ENCODE data around the gene HOXB4. TPM values are rescaled to one million over a fixed set of nuclear protein-coding genes. Genes with fewer than 3 reads are reported as not detected.

Gene HOXB4
- total RNA-seq, 1 experiment from 2014 or later, result 0.22 TPM

GRCh38 chr17:48601539-48602425, 23.6 kb upstream of the HOXB4 start:
- H4K20me1 ChIP-seq (ENCODE audit: low read length), result peaks cover 30% of the 10 kb centered on the region
- peak overlapping the region; percentile 82 for H3K4me3 ChIP-seq (ENCODE audit: low read length)
- no peak; the same call in 1 of the 2 replicates for ATAC-seq
- peak overlapping the region; percentile 92 for H2AFZ ChIP-seq (ENCODE audit: low read length)
- BruUV-seq (replicated peaks), result no TSS peak
- peaks cover 38% of the 10 kb centered on the region for H3K4me1 ChIP-seq (ENCODE audit: insufficient read depth, low read length)
- ChIA-PET POLR2A (ENCODE audit: unreplicated experiment) (interaction anchor here (0.5 kb wide), 1 partner anchor 265 kb away, joined by 5 read pairs; no protein-coding TSS in a partner anchor), CTCF (no interaction called here)
- H3K79me2 ChIP-seq (ENCODE audit: low read length), result peaks cover 79% of the 10 kb centered on the region
- H3K27ac ChIP-seq (ENCODE audit: low read length), result no peak overlapping the region
- H3K9me2 ChIP-seq (replicated peaks; ENCODE audit: low read length), result no peaks in the 10 kb centered on the region
- H3K4me2 ChIP-seq (ENCODE audit: low read length), result peak overlapping the region; percentile 95
- intact Hi-C loops (cut with micrococcal nuclease), result no loop called here
- no peaks in the 10 kb centered on the region for H3K27me3 ChIP-seq (ENCODE audit: low read length)
- DNase-seq, result no peak
- no peak for TF ChIP-seq EZH2phosphoT487 (IDR thresholded peaks at IDR 0.05; ENCODE audit: borderline replicate concordance, low read length)
- H3K9ac ChIP-seq (ENCODE audit: low read length), result peak overlapping the region; percentile 39; the same call in 1 of the 2 replicates
- no peaks in the 10 kb centered on the region for H3K36me3 ChIP-seq (ENCODE audit: low read depth, low read length)
- no peaks in the 10 kb centered on the region for H3F3A ChIP-seq (ENCODE audit: low read length, unreplicated experiment)
- no peaks in the 10 kb centered on the region for H3K9me3 ChIP-seq (ENCODE audit: low read length)

GRCh38 chr17:48601207-48601538, 23.0 kb upstream of the HOXB4 start:
- TF ChIP-seq EZH2 (IDR thresholded peaks at IDR 0.05; ENCODE audit: low read length, unreplicated experiment), result no peak
- no peak for TF ChIP-seq CTCF (conservative IDR thresholded peaks at IDR 0.05; ENCODE audit: low read depth, low read length)
- TF ChIP-seq EZH2phosphoT487 (IDR thresholded peaks at IDR 0.05; ENCODE audit: borderline replicate concordance, low read length), result no peak
- intact Hi-C loops (cut with micrococcal nuclease), result no loop called here
- peak overlapping the region; percentile 39; the same call in 1 of the 2 replicates for H3K9ac ChIP-seq (ENCODE audit: low read length)
- no peak for ATAC-seq
- BruUV-seq (replicated peaks), result no TSS peak
- no peaks in the 10 kb centered on the region for H3K9me3 ChIP-seq (ENCODE audit: low read length)
- no peaks in the 10 kb centered on the region for H3K36me3 ChIP-seq (ENCODE audit: low read depth, low read length)
- peaks cover 30% of the 10 kb centered on the region for H4K20me1 ChIP-seq (ENCODE audit: low read length)
- peaks cover 82% of the 10 kb centered on the region for H3K79me2 ChIP-seq (ENCODE audit: low read length)
- CTCF ChIA-PET, result no interaction called here
- POLR2A ChIA-PET (ENCODE audit: unreplicated experiment), result interaction anchor here (0.5 kb wide), 1 partner anchor 265 kb away, joined by 5 read pairs; no protein-coding TSS in a partner anchor
- H3K27ac ChIP-seq (ENCODE audit: low read length), result no peak overlapping the region
- no peak overlapping the region for H2AFZ ChIP-seq (ENCODE audit: low read length)
- no peak for DNase-seq
- H3K9me2 ChIP-seq (replicated peaks; ENCODE audit: low read length), result no peaks in the 10 kb centered on the region
- H3F3A ChIP-seq (ENCODE audit: low read length, unreplicated experiment), result no peaks in the 10 kb centered on the region
- no peaks in the 10 kb centered on the region for H3K27me3 ChIP-seq (ENCODE audit: low read length)
- peaks cover 38% of the 10 kb centered on the region for H3K4me1 ChIP-seq (ENCODE audit: insufficient read depth, low read length)
- H3K4me2 ChIP-seq (ENCODE audit: low read length), result peak overlapping the region; percentile 95
- peak overlapping the region; percentile 82 for H3K4me3 ChIP-seq (ENCODE audit: low read length)

GRCh38 chr17:48600244-48601098, 22.3 kb upstream of the HOXB4 start:
- BruUV-seq (replicated peaks), result no TSS peak
- TF ChIP-seq EZH2phosphoT487 (IDR thresholded peaks at IDR 0.05; ENCODE audit: borderline replicate concordance, low read length) (no peak), CTCF (conservative IDR thresholded peaks at IDR 0.05; ENCODE audit: low read depth, low read length) (no peak), EZH2 (IDR thresholded peaks at IDR 0.05; ENCODE audit: low read length, unreplicated experiment) (no peak)
- Histone ChIP-seq H3F3A (ENCODE audit: low read length, unreplicated experiment) (no peaks in the 10 kb centered on the region), H3K36me3 (ENCODE audit: low read depth, low read length) (no peaks in the 10 kb centered on the region), H3K9ac (ENCODE audit: low read length) (no peak overlapping the region), H3K4me1 (ENCODE audit: insufficient read depth, low read length) (peaks cover 35% of the 10 kb centered on the region), H3K79me2 (ENCODE audit: low read length) (peaks cover 82% of the 10 kb centered on the region), H3K27me3 (ENCODE audit: low read length) (no peaks in the 10 kb centered on the region), H2AFZ (ENCODE audit: low read length) (no peak overlapping the region), H3K4me2 (ENCODE audit: low read length) (peak overlapping the region; percentile 95), H3K4me3 (ENCODE audit: low read length) (no peak overlapping the region), H3K9me2 (replicated peaks; ENCODE audit: low read length) (no peaks in the 10 kb centered on the region), H3K9me3 (ENCODE audit: low read length) (no peaks in the 10 kb centered on the region), H4K20me1 (ENCODE audit: low read length) (peaks cover 30% of the 10 kb centered on the region), H3K27ac (ENCODE audit: low read length) (no peak overlapping the region)
- ATAC-seq, result no peak
- intact Hi-C loops (cut with micrococcal nuclease), result no loop called here
- POLR2A ChIA-PET (ENCODE audit: unreplicated experiment), result interaction anchor here (0.6 kb wide), 1 partner anchor 97 kb away, joined by 5 read pairs; no protein-coding TSS in a partner anchor
- DNase-seq, result no peak
- CTCF ChIA-PET, result interaction anchor here (0.6 kb wide), 1 partner anchor 451 kb away, joined by 8 read pairs; no protein-coding TSS in a partner anchor

Measured in PC-3 (cell line).